ENCODE measurements around the gene ANO2. TPM values are rescaled to one million over a fixed set of nuclear protein-coding genes. Genes with fewer than 3 reads are reported as not detected.

Gene ANO2
- total and polyA plus RNA-seq, 4 experiments from 2014 or later: not detected

DNA sequence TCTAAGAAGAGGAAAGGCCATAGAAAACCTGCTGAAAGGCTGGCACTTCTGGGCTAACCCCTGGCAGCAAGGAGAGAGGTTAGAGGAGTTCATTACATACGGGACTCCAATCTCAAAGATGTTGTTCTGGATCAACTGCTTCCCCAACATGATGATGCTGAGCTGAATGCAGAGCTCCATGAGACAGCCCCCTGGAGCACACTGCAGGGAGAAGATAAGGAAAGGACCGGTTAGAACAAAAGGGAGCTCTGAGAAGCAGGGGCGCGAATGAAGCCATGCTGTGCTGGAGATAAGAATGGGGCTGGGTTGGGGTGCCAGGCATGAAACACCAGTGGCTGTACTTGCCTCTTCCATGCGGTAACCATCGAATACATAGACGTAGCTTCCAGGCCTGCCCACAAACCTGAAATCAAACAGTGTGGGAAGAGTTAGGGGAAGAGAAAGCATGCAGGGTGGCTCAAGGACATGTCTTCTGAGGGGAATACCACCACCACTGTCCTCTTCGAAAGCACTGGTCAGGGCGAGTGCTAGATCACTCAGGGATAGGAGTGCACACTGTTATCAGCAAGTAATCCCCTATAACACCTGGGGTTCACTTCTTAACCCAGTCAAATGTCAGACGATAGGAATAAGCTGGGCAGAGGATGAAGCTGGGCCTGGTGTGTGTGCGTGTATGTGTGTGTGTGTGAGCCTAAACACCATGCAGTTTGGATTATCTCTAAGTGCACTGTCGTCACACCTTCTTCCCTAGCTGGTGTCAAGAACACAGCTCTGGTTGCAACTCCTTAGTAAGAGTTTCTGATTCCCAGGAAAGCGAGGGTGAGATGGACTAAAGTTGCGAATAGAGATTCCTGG is 332.3 kb downstream of the ANO2 start:
- no peak overlapping the region for H3K4me3 Mint-ChIP-seq
- H3K36me3 Mint-ChIP-seq: no peaks in the 10 kb centered on the region
- no peak overlapping the region for H3K27ac ChIP-seq (ENCODE audit: low read depth, low read length)
- ChIA-PET POLR2A (ENCODE audit: partially characterized antibody) (no interaction called here), CTCF (ENCODE audit: partially characterized antibody) (no interaction called here)
- no peaks in the 10 kb centered on the region for H3K9me3 Mint-ChIP-seq
- H3K36me3 ChIP-seq (ENCODE audit: insufficient read depth, low read length): no peaks in the 10 kb centered on the region
- peaks cover 0 to 2% of the 10 kb centered on the region in 2 donors for H3K27me3 Mint-ChIP-seq
- H3K4me1 Mint-ChIP-seq: no peaks in the 10 kb centered on the region
- no peaks in the 10 kb centered on the region for H3K4me1 ChIP-seq (ENCODE audit: insufficient read depth, low read length)
- intact Hi-C loops (cut with micrococcal nuclease): no loop called here
- H3K27ac Mint-ChIP-seq: no peak overlapping the region
- DNase-seq: no peak
- H3K9me3 ChIP-seq (ENCODE audit: control insufficient read depth in 1 of 2, low read length in 2 of 2): no peaks in the 10 kb centered on the region
- no peaks in the 10 kb centered on the region for H3K27me3 ChIP-seq (ENCODE audit: insufficient read depth, low read length)
- H3K4me3 ChIP-seq (ENCODE audit: low read length in 2 of 2): no peak overlapping the region

DNA sequence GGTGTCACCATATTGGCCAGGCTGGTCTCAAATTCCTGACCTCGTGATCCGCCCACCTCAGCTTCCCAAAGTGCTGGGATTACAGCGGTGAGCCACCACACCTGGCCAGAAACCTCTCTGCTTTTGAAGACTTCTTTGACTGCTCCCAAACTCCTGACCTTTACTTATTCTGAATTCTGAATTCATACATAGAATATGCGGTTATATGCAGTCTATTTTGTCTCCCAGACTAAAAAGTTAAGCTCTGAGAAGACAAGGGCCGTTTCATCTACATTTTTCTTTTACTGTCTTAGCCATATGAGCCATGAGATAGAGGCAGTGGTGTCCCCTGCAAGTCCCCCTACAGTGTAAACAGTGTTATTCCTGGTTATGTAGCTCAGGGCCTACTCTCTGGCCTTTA is 333.9 kb downstream of the ANO2 start:
- POLR2A ChIA-PET (ENCODE audit: partially characterized antibody): no interaction called here
- H3K9me3 ChIP-seq (ENCODE audit: control insufficient read depth in 1 of 2, low read length in 2 of 2): no peaks in the 10 kb centered on the region

DNA sequence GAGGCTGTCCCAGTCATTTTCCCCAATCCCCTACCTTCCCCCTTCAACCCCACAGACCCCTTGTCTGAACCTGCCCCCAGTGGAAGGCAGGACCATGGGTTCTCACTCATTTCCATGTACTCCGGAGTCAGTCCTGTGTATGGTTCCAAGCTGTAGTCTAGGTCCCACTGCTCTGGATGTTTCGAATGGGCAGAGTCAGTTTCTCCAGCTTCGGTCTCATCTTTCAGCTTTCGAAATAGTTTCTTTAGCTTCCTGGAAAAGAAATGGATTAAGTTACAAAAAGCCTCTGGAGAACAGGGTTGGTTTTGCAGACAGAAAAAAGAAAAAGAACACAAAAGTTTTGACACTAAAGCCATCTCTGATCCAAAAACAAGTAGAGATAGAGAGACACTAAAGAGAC is 345.7 kb downstream of the ANO2 start:
- intact Hi-C loops (cut with micrococcal nuclease): no loop called here
- no peaks in the 10 kb centered on the region for H3K4me1 ChIP-seq (ENCODE audit: insufficient read depth, low read length)
- H3K36me3 ChIP-seq (ENCODE audit: insufficient read depth, low read length): no peaks in the 10 kb centered on the region
- Mint-ChIP-seq H3K4me1 (no peaks in the 10 kb centered on the region), H3K4me3 (no peak overlapping the region), H3K27ac (no peak overlapping the region), H3K36me3 (no peaks in the 10 kb centered on the region), H3K9me3 (peaks cover 0 to 3% (median 0%) of the 10 kb centered on the region in 8 donors), H3K27me3 (peaks cover 5 to 6% of the 10 kb centered on the region in 2 donors)
- ChIA-PET CTCF (ENCODE audit: partially characterized antibody) (no interaction called here), POLR2A (ENCODE audit: partially characterized antibody) (no interaction called here)
- H3K27me3 ChIP-seq (ENCODE audit: insufficient read depth, low read length): no peaks in the 10 kb centered on the region
- no peak for DNase-seq
- no peak overlapping the region for H3K4me3 ChIP-seq (ENCODE audit: low read length in 2 of 2)
- H3K27ac ChIP-seq (ENCODE audit: low read depth, low read length): no peak overlapping the region
- H3K9me3 ChIP-seq (ENCODE audit: control insufficient read depth in 1 of 2, low read length in 2 of 2): no peaks in the 10 kb centered on the region

More for the DNA sequence above, 333.9 kb downstream of the ANO2 start:
- no peak overlapping the region for H3K27ac ChIP-seq (ENCODE audit: low read depth, low read length)
- Mint-ChIP-seq H3K27me3 (peaks cover 0 to 2% of the 10 kb centered on the region in 2 donors), H3K36me3 (no peaks in the 10 kb centered on the region), H3K9me3 (no peaks in the 10 kb centered on the region), H3K27ac (no peak overlapping the region), H3K4me1 (no peaks in the 10 kb centered on the region), H3K4me3 (no peak overlapping the region)
- intact Hi-C loops (cut with micrococcal nuclease): no loop called here
- H3K36me3 ChIP-seq (ENCODE audit: insufficient read depth, low read length): no peaks in the 10 kb centered on the region
- CTCF ChIA-PET (ENCODE audit: partially characterized antibody): no interaction called here
- H3K4me1 ChIP-seq (ENCODE audit: insufficient read depth, low read length): no peaks in the 10 kb centered on the region
- H3K4me3 ChIP-seq (ENCODE audit: low read length in 2 of 2): no peak overlapping the region
- no peaks in the 10 kb centered on the region for H3K27me3 ChIP-seq (ENCODE audit: insufficient read depth, low read length)
- DNase-seq: no peak

GRCh38 chr12:5593998-5594397 is 351.1 kb downstream of the ANO2 start:
- peaks cover 4 to 9% of the 10 kb centered on the region in 2 donors for H3K27me3 Mint-ChIP-seq

DNA sequence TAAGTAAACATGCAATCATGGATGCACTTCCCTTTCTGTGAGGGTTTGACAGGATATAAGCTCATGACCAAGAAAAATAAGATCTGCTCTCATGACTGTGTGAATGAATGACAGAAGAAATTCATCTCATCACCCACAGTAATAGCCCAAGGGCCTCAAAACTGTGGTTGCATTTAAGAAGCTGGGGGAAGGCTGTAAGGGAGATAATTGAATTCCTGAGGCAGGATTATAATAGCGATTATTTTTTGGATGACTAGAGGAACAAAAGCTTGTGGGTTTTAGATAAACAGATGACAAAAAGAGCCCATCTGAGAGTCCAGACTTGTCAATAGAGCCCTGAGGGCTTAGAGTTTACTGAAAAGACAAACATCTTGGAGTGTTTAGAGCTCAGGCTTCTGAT is 352.0 kb downstream of the ANO2 start:
- no peaks in the 10 kb centered on the region for H3K4me1 Mint-ChIP-seq
- ChIA-PET CTCF (ENCODE audit: partially characterized antibody) (no interaction called here), POLR2A (ENCODE audit: partially characterized antibody) (no interaction called here)
- intact Hi-C loops (cut with micrococcal nuclease): no loop called here
- no peaks in the 10 kb centered on the region for H3K27me3 ChIP-seq (ENCODE audit: insufficient read depth, low read length)
- H3K9me3 Mint-ChIP-seq: peaks cover 0 to 3% (median 0%) of the 10 kb centered on the region in 8 donors
- peaks cover 2 to 11% of the 10 kb centered on the region in 2 donors for H3K27me3 Mint-ChIP-seq
- no peak for DNase-seq
- H3K4me3 ChIP-seq (ENCODE audit: low read length in 2 of 2): no peak overlapping the region
- no peaks in the 10 kb centered on the region for H3K9me3 ChIP-seq (ENCODE audit: control insufficient read depth in 1 of 2, low read length in 2 of 2)
- H3K27ac ChIP-seq (ENCODE audit: low read depth, low read length): no peak overlapping the region
- H3K36me3 ChIP-seq (ENCODE audit: insufficient read depth, low read length): no peaks in the 10 kb centered on the region
- no peaks in the 10 kb centered on the region for H3K36me3 Mint-ChIP-seq
- no peak overlapping the region for H3K4me3 Mint-ChIP-seq
- no peaks in the 10 kb centered on the region for H3K4me1 ChIP-seq (ENCODE audit: insufficient read depth, low read length)
- no peak overlapping the region for H3K27ac Mint-ChIP-seq

More at GRCh38 chr12:5593998-5594397, 351.1 kb downstream of the ANO2 start:
- Mint-ChIP-seq H3K36me3 (no peaks in the 10 kb centered on the region), H3K9me3 (peaks cover 0 to 3% (median under 1%) of the 10 kb centered on the region in 8 donors), H3K27ac (no peak overlapping the region), H3K4me3 (no peak overlapping the region), H3K4me1 (no peaks in the 10 kb centered on the region)
- no peaks in the 10 kb centered on the region for H3K4me1 ChIP-seq (ENCODE audit: insufficient read depth, low read length)
- DNase-seq: no peak
- H3K36me3 ChIP-seq (ENCODE audit: insufficient read depth, low read length): no peaks in the 10 kb centered on the region
- no peaks in the 10 kb centered on the region for H3K9me3 ChIP-seq (ENCODE audit: control insufficient read depth in 1 of 2, low read length in 2 of 2)
- no peak overlapping the region for H3K4me3 ChIP-seq (ENCODE audit: low read length in 2 of 2)
- intact Hi-C loops (cut with micrococcal nuclease): no loop called here
- no peaks in the 10 kb centered on the region for H3K27me3 ChIP-seq (ENCODE audit: insufficient read depth, low read length)
- ChIA-PET POLR2A (ENCODE audit: partially characterized antibody) (no interaction called here), CTCF (ENCODE audit: partially characterized antibody) (no interaction called here)
- H3K27ac ChIP-seq (ENCODE audit: low read depth, low read length): no peak overlapping the region

GRCh38 chr12:5592310-5592709 is 352.7 kb downstream of the ANO2 start:
- intact Hi-C loops (cut with micrococcal nuclease): no loop called here
- ChIA-PET CTCF (ENCODE audit: partially characterized antibody) (no interaction called here), POLR2A (ENCODE audit: partially characterized antibody) (no interaction called here)
- Mint-ChIP-seq H3K4me3 (no peak overlapping the region), H3K27ac (no peak overlapping the region), H3K27me3 (peaks cover 2 to 11% of the 10 kb centered on the region in 2 donors), H3K4me1 (no peaks in the 10 kb centered on the region), H3K9me3 (peaks cover 0 to 3% (median 0%) of the 10 kb centered on the region in 8 donors), H3K36me3 (no peaks in the 10 kb centered on the region)
- Histone ChIP-seq H3K36me3 (ENCODE audit: insufficient read depth, low read length) (no peaks in the 10 kb centered on the region), H3K4me3 (ENCODE audit: low read length in 2 of 2) (no peak overlapping the region), H3K9me3 (ENCODE audit: control insufficient read depth in 1 of 2, low read length in 2 of 2) (no peaks in the 10 kb centered on the region), H3K4me1 (ENCODE audit: insufficient read depth, low read length) (no peaks in the 10 kb centered on the region), H3K27ac (ENCODE audit: low read depth, low read length) (no peak overlapping the region), H3K27me3 (ENCODE audit: insufficient read depth, low read length) (no peaks in the 10 kb centered on the region)
- DNase-seq: no peak

- no peak overlapping the region for H3K27ac ChIP-seq (ENCODE audit: low read depth, low read length)
- CTCF ChIA-PET (ENCODE audit: partially characterized antibody): no interaction called here
- Mint-ChIP-seq H3K36me3 (no peaks in the 10 kb centered on the region), H3K27ac (no peak overlapping the region), H3K9me3 (peaks cover 0 to 3% (median 0%) of the 10 kb centered on the region in 8 donors), H3K4me3 (no peak overlapping the region), H3K4me1 (no peaks in the 10 kb centered on the region), H3K27me3 (peaks cover 2 to 11% of the 10 kb centered on the region in 2 donors)
- no peaks in the 10 kb centered on the region for H3K36me3 ChIP-seq (ENCODE audit: insufficient read depth, low read length)
- POLR2A ChIA-PET (ENCODE audit: partially characterized antibody): no interaction called here
- intact Hi-C loops (cut with micrococcal nuclease): no loop called here
- no peak overlapping the region for H3K4me3 ChIP-seq (ENCODE audit: low read length in 2 of 2)
- H3K4me1 ChIP-seq (ENCODE audit: insufficient read depth, low read length): no peaks in the 10 kb centered on the region
- H3K27me3 ChIP-seq (ENCODE audit: insufficient read depth, low read length): no peaks in the 10 kb centered on the region
- H3K9me3 ChIP-seq (ENCODE audit: control insufficient read depth in 1 of 2, low read length in 2 of 2): no peaks in the 10 kb centered on the region
- DNase-seq: no peak
Observed at GRCh38 chr12:5590316-5590715, 354.7 kb downstream of the ANO2 start.

Measured in CD4-positive, alpha-beta memory T cell (primary cell).